GM12874 (cell line): ENCODE data around the gene TPM1.

ENCODE experiments used
- CTCF ChIP-seq: IDR thresholded peaks from 2 replicates; pipeline ENCODE4 v1.5.1; 2011; ENCODE audit warnings: low read depth, mild to moderate bottlenecking, control low read depth, low read length, moderate library complexity; ENCODE audit not compliant: insufficient read depth

Gene TPM1

GRCh38 chr15:63037976-63038720, 4.4 kb upstream of the TPM1 start:
- TF ChIP-seq CTCF = no peak

- TF ChIP-seq CTCF = no peak
Observed at GRCh38 chr15:63038926-63039673, 3.4 kb upstream of the TPM1 start.

- no peak for TF ChIP-seq CTCF
Observed at GRCh38 chr15:63039811-63040210, 2.7 kb upstream of the TPM1 start.

GRCh38 chr15:63040509-63040908, 2.0 kb upstream of the TPM1 start:
- no peak for TF ChIP-seq CTCF

GRCh38 chr15:63040954-63041353, 1.6 kb upstream of the TPM1 start:
- TF ChIP-seq CTCF = no peak

- TF ChIP-seq CTCF = no peak
Observed at GRCh38 chr15:63041402-63041973, 1.1 kb upstream of the TPM1 start.

GRCh38 chr15:63042877-63043334, 359 bp downstream of the TPM1 start:
- no peak for TF ChIP-seq CTCF
